ENCODE results near the gene BMP15. TPM values are rescaled to one million over a fixed set of nuclear protein-coding genes. Genes with fewer than 3 reads are reported as not detected.

BMP15 gene
- total RNA-seq: not detected in 2 replicates

DNA sequence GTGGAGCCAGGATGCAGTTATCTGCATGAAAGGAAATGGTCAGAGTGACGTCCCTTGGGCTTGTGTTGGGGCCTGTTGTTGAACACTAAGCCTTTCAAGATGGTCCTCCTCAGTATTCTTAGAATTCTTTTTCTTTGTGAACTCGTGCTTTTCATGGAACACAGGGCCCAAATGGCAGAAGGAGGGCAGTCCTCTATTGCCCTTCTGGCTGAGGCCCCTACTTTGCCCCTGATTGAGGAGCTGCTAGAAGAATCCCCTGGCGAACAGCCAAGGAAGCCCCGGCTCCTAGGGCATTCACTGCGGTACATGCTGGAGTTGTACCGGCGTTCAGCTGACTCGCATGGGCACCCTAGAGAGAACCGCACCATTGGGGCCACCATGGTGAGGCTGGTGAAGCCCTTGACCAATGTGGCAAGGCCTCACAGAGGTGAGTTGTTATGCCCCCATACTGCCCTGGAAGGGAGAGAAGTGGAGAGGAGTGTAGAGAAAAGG lies at the start of gene BMP15:
BMP15 (plus strand) TSS at position 51 of the 492 bp plus-strand sequence; CDS start at position 100, 49 bp downstream.
- no peak for DNase-seq (ENCODE audit: extremely low read depth, low read depth, low spot score)

DNA sequence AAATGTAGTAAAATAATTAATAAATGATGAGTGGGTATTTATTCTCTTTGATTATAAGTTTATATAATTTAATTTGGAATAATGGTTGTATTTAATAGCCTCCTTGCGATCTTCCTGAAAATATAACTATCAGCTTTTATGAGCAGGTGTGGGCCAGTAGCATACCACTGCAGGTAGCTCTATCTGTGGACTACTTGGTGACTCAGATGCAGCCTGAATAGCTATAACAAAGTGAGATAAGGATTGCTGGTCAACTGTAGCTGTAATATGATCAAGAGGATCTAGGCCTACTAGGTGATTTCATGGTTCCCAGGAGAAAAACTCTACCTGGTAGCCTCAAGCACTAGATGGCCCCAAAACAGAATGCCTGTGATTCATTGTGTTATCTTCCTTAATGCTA lies 47.1 kb upstream of the BMP15 start:
- no peak for DNase-seq (ENCODE audit: extremely low read depth, low read depth, low spot score)

DNA sequence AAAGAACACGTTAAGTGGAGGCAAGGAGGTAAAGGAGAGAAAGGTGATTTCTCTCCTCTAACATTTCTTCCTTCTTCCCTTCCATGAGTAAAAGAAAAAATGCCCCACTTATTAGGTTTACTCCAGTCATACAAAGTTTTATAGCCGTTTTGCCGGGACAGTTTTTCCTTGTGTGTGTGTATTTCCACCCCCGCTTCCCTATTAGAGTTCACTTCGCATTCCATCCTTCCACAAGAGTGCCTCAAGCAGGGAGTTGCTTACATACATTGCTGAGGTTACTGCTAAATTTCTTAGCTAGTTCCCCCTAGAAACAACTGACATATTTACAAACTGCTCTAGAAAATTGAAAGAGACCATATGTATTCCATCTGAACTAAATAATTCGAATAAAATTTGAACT lies 45.2 kb upstream of the BMP15 start:
- DNase-seq (ENCODE audit: extremely low read depth, low read depth, low spot score): no peak

DNA sequence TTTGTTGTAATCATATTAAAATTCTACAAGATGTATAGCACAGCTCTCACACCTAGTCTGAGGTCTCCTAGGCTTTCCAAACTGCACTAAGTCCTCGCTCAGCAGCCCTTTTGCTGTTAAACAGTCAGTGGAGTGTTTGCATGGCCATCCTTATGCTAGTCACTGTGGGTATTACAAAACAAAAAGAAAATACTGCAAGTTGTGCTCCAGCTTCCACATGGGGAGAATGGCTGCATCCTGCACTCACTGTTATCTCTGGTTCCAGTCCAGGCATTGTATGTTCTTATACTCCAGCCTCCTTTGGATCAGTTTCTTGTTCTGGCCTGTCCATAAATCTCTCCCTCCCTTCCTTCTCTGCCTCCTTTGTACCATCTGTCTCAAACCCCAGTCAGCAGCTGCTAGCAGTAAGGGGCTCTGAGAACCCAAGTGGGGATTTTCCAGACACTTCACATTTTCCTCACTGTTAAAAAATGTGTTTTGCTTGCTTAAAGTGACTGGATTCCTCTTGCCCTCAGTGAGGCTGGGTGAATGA lies 38.5 kb upstream of the BMP15 start:
- no peak for DNase-seq (ENCODE audit: extremely low read depth, low read depth, low spot score)

DNA sequence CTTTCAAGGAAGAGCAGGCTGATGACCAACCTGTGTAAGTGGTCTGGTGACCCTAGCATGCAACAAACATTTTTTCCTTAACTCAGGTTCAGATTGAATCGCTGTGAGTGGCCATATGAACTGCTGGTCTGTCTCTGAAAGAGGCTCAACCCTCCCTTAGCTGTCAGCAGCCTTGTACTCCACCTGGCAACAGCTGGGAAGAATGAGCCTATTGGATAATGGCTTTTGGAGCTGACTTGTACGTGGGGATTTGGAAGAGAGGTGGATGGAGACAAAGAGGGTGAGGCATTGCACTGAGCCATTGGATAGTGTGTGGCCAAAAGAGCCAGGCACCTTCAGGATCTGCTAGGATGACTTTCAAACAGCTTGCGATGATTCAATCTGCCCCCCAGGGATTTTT lies 35.7 kb upstream of the BMP15 start:
- no peak for DNase-seq (ENCODE audit: extremely low read depth, low read depth, low spot score)

DNA sequence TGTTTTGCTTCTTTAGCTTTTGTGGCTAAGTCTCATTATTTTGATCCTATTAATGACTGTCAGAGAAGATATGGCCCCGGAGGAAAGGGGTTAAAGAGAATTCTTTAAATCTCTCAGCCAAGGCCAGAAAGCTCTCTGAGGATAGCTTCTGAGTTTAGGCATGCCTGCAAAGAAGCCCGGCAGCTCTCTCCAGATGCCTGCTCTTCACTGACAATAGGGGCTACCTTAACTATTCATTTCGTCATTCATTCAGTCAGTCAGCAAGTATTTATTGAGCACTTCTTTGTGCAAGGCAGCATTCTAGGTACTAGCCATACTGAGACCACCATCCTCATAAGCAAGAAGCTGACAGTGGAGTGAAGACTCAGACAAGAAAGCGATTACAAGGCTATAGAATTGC lies 34.0 kb upstream of the BMP15 start:
- no peak for DNase-seq (ENCODE audit: extremely low read depth, low read depth, low spot score)

DNA sequence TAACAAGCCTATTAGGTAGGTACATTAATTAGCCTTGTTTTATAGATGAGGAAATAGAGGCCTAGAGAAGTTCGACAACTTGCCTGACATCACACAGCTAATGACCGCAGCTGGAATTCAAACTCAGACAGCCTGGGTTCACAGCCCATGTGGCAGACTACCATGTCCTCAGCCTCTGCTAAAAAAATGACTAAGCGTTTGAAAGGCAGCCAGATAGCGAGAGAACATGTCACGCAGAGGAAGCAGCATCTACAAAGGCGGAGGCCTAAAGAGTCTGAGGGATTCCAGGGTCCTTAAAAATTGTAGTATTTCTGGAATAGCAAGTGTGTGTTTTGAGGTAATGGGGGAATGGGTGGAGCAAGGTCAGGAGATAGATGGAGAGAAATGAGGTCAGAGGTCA lies 33.2 kb upstream of the BMP15 start:
- no peak for DNase-seq (ENCODE audit: extremely low read depth, low read depth, low spot score)

DNA sequence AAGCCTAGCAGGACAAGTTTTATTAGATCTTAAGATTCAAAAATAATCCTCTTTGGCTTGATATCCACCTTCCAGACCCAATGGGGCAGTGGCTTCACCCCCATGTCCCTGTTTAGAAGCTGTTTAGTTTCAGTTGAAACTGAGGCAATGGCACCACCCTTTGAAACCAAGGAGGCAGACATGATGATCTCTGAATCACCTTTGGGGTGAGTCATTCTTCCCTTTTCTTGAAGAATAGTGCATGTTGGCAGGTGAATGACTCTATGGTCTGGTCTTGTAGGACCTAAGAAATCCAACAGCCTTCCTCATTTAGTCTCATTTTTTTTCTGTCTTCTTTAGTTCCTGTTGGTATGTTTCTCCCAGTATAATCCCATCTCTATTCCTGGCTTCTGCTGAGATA lies 29.5 kb upstream of the BMP15 start:
- DNase-seq (ENCODE audit: extremely low read depth, low read depth, low spot score): no peak

DNA sequence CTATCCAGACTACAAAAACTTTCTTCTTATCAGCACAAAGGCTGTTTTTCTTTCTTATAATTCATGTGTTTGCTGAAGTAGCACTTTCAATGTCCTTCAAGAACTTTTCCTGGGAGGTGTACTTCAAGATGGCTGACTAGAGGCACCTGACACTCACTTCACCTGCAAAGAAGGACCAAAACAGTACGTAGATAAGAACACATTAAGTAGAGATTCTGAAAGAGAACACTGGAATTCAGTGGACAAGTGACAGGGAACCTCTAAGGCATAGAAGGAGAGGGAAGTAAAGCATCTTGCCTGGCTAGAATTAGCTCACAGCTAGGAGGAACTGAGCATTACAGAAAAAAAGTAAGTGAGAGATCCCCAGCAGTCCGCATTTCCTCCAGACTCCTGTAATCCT lies 21.7 kb upstream of the BMP15 start:
- DNase-seq (ENCODE audit: extremely low read depth, low read depth, low spot score): no peak

DNA sequence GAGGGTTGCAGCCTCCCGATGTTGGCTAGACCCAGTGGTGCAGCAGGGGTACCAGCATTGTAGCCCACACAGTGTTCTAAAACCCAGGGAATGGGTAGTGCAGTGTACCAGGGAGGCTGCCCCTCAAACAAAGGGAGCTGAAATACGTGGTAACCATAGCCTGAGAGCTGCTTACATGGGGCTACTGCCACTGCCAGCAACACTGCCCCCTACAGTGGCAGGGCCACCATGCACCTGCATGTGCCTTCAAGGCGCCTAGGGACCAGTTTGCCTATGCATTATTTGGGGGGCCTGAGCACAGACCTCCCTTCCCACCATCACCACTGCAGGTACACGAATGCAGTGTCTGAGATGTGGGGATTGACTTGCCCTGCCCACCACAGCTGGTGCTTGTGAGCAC lies 21.0 kb upstream of the BMP15 start:
- no peak for DNase-seq (ENCODE audit: extremely low read depth, low read depth, low spot score)

DNA sequence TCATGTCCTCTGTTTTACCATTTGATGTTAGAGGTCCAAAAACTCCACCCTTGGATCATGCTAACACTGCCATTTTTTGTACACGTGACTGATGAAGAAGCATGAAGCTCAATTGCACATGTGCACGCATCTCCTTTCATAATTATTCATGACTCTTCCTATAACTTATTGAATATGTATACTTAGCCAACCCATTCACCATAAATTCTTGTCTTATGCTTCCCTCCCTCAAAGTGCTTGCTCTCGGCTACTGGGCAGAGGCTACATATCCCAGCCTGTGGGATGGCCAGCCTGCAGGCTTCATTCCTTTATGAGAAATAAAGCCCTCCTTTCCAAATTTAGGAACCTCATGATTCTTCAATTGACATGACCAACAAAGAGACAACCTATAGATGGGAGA lies 17.5 kb upstream of the BMP15 start:
- no peak for DNase-seq (ENCODE audit: extremely low read depth, low read depth, low spot score)

DNA sequence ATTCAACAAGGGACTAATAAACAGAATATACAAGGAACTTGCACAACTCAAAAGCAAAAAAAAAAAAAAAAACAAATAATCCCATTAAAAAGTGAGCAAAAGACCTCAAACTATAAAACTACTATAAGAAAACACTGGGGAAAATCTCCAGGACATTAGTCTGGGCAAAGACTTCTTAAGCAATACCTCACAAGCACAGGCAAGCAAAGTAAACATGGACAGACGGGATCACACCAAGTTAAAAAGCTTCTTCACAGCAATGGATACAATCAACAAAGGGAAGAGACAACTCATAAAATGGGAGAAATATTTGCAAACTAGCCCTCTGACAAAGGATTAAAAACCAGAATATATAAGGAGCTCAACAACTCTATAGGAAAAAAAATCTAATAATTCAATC lies 17.1 kb upstream of the BMP15 start:
- DNase-seq (ENCODE audit: extremely low read depth, low read depth, low spot score): no peak

DNA sequence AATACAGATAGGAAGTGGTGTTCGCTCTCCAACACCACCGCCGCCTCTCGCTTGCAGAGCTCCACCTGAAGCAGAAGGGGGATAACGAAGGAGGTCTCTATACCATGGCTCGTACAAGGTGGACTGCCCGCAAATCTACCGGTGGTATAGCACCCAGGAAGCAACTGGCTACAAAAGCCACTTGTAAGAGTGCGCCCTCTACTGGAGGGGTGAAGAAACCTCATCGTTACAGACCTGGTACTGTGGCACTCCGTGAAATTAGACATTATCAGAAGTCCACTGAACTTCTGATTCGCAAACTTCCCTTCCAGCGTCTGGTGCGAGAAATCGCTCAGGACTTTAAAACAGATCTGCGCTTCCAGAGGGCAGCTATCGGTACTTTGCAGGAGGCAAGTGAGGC lies 5.2 kb upstream of the BMP15 start:
- no peak for DNase-seq (ENCODE audit: extremely low read depth, low read depth, low spot score)

DNA sequence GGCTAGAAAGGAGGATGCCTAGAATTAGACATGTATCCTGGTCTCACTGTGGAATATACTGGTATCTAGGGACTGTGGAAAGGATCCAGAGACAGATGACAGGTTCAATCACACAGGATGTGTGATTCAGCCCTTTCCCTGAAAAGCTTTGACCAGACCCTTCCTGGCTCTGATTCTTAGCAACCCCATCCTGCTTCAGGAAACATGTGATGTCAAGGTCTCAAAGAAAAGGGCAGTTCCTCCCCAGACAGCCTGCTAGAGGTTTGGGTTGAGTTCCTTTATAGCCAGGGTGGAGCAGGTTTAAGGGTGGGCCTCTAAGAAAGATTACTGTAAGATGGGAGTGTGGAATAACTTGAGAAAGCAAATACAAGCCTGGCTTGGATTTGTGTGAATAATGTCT lies 3.0 kb downstream of the BMP15 start:
- peak; percentile 47 for DNase-seq (ENCODE audit: extremely low read depth, low read depth, low spot score)

DNA sequence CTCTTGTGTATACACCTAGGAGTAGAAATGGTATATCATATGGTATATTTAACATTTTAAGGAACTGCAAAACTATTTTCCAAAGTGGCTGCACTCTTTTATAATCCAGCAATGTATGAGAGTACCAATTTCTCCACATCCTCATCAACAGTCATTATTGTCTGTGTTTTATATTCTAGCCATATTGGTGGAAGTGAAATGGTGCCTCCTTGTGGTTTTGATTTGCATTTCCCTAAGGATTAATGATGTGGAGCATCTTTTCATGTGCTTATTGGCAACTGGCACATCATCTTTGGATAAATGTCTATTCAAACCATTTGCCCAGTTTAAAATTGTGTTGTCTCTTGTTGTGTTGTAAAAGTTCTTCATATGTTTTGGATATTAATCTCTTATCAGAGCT lies 9.6 kb downstream of the BMP15 start:
- DNase-seq (ENCODE audit: extremely low read depth, low read depth, low spot score): peak; percentile 27

DNA sequence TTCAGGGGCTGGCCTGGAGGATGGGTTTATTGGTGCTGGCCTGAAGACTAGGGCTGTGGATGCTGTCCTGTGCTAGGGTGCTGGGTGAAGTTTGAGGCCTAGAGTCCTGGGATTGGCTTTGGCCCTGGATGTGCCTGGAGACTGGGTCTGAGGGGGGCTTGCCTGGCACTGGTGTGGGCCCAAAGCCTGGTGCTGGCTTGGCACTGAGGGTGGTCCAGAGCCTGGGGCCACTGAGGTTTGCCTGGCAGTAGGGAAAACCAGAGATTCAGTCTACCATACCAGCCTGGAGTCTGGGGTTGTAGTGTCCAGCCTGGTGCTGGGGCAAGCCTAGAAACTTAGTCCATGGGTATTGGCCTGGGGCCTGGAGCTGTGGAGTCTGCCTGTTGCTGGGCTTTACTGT lies 16.6 kb downstream of the BMP15 start:
- no peak for DNase-seq (ENCODE audit: extremely low read depth, low read depth, low spot score)

DNA sequence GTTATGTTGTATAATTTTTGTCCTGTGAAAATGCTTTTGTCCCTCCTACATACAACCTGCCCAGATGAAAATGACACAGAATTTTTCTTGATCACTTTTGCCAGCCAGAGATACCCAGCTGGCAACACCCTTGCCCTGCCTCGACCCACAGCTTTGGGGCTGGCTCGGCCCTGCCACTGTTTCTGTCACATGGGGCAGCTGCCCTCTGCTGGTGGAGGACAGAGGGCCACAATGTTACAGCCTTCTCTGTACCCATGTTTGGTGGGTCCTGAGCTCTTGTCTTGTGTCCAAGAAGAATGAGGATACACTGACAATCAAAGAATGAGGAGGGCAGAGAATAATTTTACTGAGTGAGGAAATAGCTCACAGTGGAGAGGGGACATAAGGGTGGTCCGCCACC lies 31.1 kb downstream of the BMP15 start:
- DNase-seq (ENCODE audit: extremely low read depth, low read depth, low spot score): no peak

DNA sequence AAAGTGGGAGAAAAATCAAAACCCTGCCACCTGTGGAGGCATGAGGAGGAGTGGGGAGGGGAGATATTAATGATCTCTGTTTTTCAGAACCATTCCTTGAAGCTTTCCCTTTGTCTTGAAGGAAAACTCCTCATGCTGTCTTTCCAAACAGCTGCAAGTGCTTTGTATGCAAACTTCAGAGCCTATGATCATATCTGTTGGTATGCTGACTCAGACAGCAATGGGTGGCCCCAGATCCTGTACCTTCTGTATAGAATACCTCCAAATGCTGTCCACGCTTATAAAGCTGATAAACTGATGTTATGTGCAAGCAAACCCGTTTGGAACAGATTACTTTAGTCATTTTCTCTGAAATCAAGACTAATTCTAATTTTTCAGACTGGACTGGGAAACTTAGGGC lies 31.9 kb downstream of the BMP15 start:
- no peak for DNase-seq (ENCODE audit: extremely low read depth, low read depth, low spot score)

DNA sequence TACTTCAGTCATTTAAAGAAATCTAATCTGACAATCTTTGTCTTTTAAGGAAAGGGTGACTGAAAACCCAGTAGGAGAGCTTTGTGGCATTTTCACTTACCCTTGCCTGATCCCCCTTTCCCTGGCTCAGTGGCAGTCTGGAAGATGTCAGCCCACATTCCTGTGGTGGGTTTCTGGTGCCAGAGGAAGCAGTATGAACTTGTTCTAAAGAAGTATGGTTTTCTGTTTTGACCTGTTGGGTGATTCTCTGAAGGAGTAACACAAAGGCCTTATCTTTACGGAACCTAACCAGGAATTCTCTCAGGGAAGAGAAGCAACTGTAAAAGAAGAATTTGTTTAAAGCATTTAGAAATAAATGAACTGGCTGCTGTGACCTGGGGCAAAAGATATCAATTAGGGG lies 41.9 kb downstream of the BMP15 start:
- DNase-seq (ENCODE audit: extremely low read depth, low read depth, low spot score): no peak

DNA sequence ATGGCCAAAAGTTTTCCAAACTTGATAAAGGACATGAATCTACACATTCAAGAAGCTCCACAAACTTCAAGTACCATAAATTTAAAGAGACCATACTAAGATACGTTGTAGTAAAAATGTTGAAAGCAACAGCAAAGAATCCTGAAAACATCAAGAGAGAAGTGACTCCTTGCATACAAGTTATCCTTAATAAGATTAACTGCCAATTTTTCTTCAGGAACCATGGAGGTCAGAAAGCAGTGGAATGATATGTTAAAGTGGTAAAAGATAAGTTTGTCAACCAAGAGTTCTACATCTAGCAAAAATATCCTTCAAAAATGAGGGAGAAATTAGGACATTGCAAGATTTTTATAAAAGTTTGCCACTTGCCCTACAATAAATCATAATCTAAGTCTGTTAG lies 43.3 kb downstream of the BMP15 start:
- DNase-seq (ENCODE audit: extremely low read depth, low read depth, low spot score): no peak

DNA sequence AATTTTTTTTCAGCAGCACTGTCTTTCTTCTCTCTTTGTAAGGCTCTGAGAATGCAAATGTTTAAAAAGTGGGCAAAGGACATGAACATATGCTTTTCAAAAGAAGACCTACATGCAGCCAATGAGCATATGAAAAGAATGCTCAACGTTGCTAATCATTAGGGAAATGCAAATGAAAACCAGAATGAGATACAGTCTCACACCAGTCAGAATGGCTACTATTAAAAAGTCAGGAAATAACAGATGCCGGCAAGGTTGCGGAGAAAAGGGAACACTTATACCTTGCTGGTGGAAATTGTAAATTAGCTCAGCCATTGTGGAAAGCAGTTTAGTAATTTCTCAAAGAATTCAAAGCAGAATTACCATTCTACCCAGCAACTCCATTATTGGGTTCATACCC lies 51.6 kb downstream of the BMP15 start:
- no peak for DNase-seq (ENCODE audit: extremely low read depth, low read depth, low spot score)

DNA sequence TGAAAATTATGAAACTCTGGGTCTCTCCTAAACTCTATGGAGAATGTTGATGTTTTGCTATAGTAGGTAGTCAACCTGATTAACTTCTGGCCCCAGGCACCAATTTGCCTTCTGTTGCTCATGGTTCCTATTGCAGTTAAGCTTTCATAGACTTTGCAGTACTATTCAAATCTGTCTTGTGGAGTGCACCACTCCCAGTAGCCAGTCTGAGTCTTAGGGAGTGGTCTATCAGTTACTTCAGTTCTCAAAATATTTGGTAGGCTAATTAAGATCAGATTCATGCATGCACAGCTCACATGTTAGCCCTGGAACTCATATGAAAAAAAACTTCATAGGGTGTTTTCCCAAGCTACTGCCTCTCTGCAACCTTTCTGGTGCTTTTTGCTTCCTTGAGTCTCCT lies 53.3 kb downstream of the BMP15 start:
- no peak for DNase-seq (ENCODE audit: extremely low read depth, low read depth, low spot score)
